Measurements from ENCODE around the gene IL1RN.

DNA sequence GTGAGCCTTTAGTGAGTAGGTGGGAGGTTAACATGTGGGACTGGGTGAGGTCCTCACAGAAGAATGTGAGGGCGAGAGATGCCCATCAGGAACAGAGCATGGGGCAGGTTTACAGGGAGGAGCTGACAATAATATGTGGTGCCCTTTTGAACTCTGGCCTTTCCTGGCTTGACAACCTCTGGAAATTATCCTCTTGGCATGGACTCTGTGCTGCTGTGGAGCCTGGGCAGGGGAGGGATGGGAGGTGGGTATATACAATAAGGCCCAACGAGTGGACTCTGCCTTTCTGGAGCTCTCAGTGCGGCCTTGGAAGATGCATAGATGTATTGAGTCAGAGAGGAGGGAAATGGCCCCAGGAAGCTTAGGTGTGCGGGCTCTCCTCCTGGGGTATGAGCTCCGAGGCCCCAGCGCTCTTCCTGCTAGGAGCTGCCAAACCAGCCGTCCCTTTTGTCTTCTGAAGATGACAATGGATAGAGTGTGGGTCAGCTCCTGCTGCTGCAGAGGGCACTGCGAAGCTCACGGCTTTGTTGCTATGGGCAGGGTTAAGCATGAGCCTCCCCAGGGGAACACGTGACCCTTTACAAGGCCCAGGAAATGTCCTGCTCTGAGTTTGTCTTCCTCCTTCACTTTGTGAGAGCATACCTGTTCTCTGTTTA is 37.7 kb downstream of the IL1RN start:
- TF ChIP-seq, protein P1, sequence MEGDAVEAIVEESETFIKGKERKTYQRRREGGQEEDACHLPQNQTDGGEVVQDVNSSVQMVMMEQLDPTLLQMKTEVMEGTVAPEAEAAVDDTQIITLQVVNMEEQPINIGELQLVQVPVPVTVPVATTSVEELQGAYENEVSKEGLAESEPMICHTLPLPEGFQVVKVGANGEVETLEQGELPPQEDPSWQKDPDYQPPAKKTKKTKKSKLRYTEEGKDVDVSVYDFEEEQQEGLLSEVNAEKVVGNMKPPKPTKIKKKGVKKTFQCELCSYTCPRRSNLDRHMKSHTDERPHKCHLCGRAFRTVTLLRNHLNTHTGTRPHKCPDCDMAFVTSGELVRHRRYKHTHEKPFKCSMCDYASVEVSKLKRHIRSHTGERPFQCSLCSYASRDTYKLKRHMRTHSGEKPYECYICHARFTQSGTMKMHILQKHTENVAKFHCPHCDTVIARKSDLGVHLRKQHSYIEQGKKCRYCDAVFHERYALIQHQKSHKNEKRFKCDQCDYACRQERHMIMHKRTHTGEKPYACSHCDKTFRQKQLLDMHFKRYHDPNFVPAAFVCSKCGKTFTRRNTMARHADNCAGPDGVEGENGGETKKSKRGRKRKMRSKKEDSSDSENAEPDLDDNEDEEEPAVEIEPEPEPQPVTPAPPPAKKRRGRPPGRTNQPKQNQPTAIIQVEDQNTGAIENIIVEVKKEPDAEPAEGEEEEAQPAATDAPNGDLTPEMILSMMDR (optimal IDR thresholded peaks at IDR 0.05 in 1 of 3, IDR thresholded peaks at IDR 0.05 in 1 of 3, conservative IDR thresholded peaks at IDR 0.05 in 1 of 3; ENCODE audit: extremely low read depth in 1 of 3, insufficient read depth in 2 of 3, low read length in 3 of 3), result no peak
- no peak for TF ChIP-seq EZH2 (IDR thresholded peaks at IDR 0.05; ENCODE audit: low read length)
